GM12878 (cell line): ENCODE data around the gene RNF31. TPM values are rescaled to one million over a fixed set of nuclear protein-coding genes. Genes with fewer than 3 reads are reported as not detected.

Experiments
- ATAC-seq: fragments of 200-7000 bp; cut with Tn5 transposase; 3 replicates; pipeline ENCODE4 v1.9.1; 2020; ENCODE audit warnings: mild to moderate bottlenecking, moderate library complexity
- BruUV-seq: library from RNA; stranded (reverse); fragments of 400-500 nt; replicated peaks from 2 replicates; lab custom pipeline; 2021; lab: Mats Ljungman, UMichigan
- CTCF ChIA-PET: fragments of 300-600 bp; sonication (Branson Sonifier 250); formaldehyde crosslinking; extraction: SDS; loops from one replicate; lab custom pipeline; 2021; ENCODE audit warnings: inconsistent platforms; lab: Yijun Ruan, JAX
- POLR2A ChIA-PET: fragments of 350-600 bp; formaldehyde crosslinking; extraction: SDS; loops from one replicate; lab custom pipeline; 2021; ENCODE audit warnings: inconsistent platforms; lab: Charles Lee
- RAD21 ChIA-PET: fragments of 300-600 bp; sonication (Branson Sonifier 250); formaldehyde crosslinking; loops from one replicate; lab custom pipeline; 2023; ENCODE audit warnings: antibody characterized with exemption; ENCODE audit not compliant: unreplicated experiment; lab: Charles Lee
- SMC1A ChIA-PET: fragments of 300-600 bp; sonication (Branson Sonifier 250); formaldehyde crosslinking; loops from one replicate; lab custom pipeline; 2023; ENCODE audit not compliant: unreplicated experiment, uncharacterized antibody; lab: Charles Lee
- DNase-seq: peaks from one replicate; pipeline ENCODE4 v3.0.0-alpha.2; 2011; ENCODE audit warnings: low read depth, low spot score
- FAIRE-seq: peaks from 3 replicates; lab custom pipeline; 2011; peaks lifted over from hg19 to GRCh38; lab: Jason Lieb, UNC
- H2AFZ ChIP-seq: 2 replicates; pipeline ENCODE4 v1.6.0; 2011; ENCODE audit warnings: low read depth, low read length, control low read depth; ENCODE audit not compliant: control insufficient read depth
- H3K27ac ChIP-seq: 2 replicates; pipeline ENCODE4 v1.5.1; 2011; ENCODE audit warnings: control low read depth; ENCODE audit not compliant: control insufficient read depth, insufficient read depth
- H3K27me3 ChIP-seq, 2 experiments: replicated peaks in 1 of 2; 2 replicates each; pipeline versions ENCODE4 v1.6.0 to v1.6.1; 2011; ENCODE audit warnings: low read length in 1 of 2; ENCODE audit not compliant: control insufficient read depth in 2 of 2, insufficient read depth in 2 of 2
- H3K36me3 ChIP-seq, 2 experiments: 2 replicates each; pipeline ENCODE4 v1.5.1; 2011; ENCODE audit warnings: low read length in 1 of 2; ENCODE audit not compliant: control insufficient read depth in 2 of 2, insufficient read depth in 2 of 2
- H3K4me1 ChIP-seq: 2 replicates; pipeline ENCODE4 v1.6.1; 2011; ENCODE audit warnings: mild to moderate bottlenecking, low read length, moderate library complexity, mixed read lengths; ENCODE audit not compliant: control insufficient read depth, insufficient read depth
- H3K4me2 ChIP-seq: 2 replicates; pipeline ENCODE4 v1.6.0; 2011; ENCODE audit warnings: control low read depth; ENCODE audit not compliant: control insufficient read depth, insufficient read depth
- H3K4me3 ChIP-seq: fragments of 200-600 bp; sonication (generic); 2 replicates; pipeline ENCODE4 v1.5.1; 2016
- H3K79me2 ChIP-seq: 2 replicates; pipeline ENCODE4 v1.6.0; 2011; ENCODE audit warnings: low read length; ENCODE audit not compliant: control insufficient read depth, insufficient read depth
- H3K9ac ChIP-seq: 2 replicates; pipeline ENCODE4 v1.8.0; 2011; ENCODE audit warnings: low read length, control low read depth, mixed read lengths; ENCODE audit not compliant: control insufficient read depth, insufficient read depth
- H3K9me3 ChIP-seq: replicated peaks from 3 replicates; pipeline ENCODE4 v1.5.1; 2011; ENCODE audit warnings: mild to moderate bottlenecking, low read length; ENCODE audit not compliant: control insufficient read depth, insufficient read depth
- H4K20me1 ChIP-seq: 2 replicates; pipeline ENCODE4 v1.6.0; 2011; ENCODE audit not compliant: control insufficient read depth, insufficient read depth
- E4F1 ChIP-seq: fragments of 450-650 bp; IDR thresholded peaks from 2 replicates; pipeline ENCODE4 v1.6.1; 2018; ENCODE audit warnings: borderline replicate concordance, mild to moderate bottlenecking; ENCODE audit not compliant: partially characterized antibody
- EED ChIP-seq: sonication (generic); IDR thresholded peaks from 2 replicates; pipeline ENCODE4 v1.6.1; 2016; ENCODE audit warnings: antibody characterized with exemption, low read depth
- JUNB ChIP-seq: IDR thresholded peaks from 2 replicates; pipeline ENCODE4 v1.6.1; 2016; ENCODE audit warnings: antibody characterized with exemption, mild to moderate bottlenecking
- NKRF ChIP-seq: fragments of 450-650 bp; conservative IDR thresholded peaks from 2 replicates; pipeline ENCODE4 v1.6.1; 2017; ENCODE audit warnings: mild to moderate bottlenecking, moderate library complexity
- PRDM15 ChIP-seq: fragments of 450-650 bp; formaldehyde crosslinking; IDR thresholded peaks from 2 replicates; pipeline ENCODE4 v1.4.0; 2020; ENCODE audit warnings: mild to moderate bottlenecking, moderate library complexity
- SREBF1 ChIP-seq: IDR thresholded peaks from 2 replicates; pipeline ENCODE4 v1.6.1; 2012; ENCODE audit warnings: mild to moderate bottlenecking, low read length
- WGBS: methylation state at CpG from one replicate; pipeline ENCODE4 v1.1.6; 2016; ENCODE audit warnings: low lambda C conversion rate; ENCODE audit not compliant: insufficient replicate concordance, insufficient coverage; ENCODE audit errors: missing lambda C conversion rate; 5-methylcytosine and 5-hydroxymethylcytosine counted together
- in situ Hi-C: fragments of 300-500 bp; cut with MboI; formaldehyde crosslinking; loops from 9 replicates; pipeline ENCODE4 v1.14.3; 2018; ENCODE audit warnings: mixed read lengths
- intact Hi-C: fragments of 100-400 bp; cut with micrococcal nuclease; formaldehyde crosslinking; loops from one replicate; pipeline ENCODE4 v1.14.2; 2022; ENCODE audit not compliant: unreplicated experiment
- polyA plus RNA-seq, 11 experiments: library from polyadenylated mRNA; depleted of rRNA in 4 of 11; unstranded in 6 of 11; stranded (reverse) in 5 of 11; fragments of >200 nt; fragmentation: Nextera tagmentation in 4 of 11; fragmentation: Illumina TruSeq in 1 of 11; extraction: Ambion mirVana in 4 of 11; extraction: Trizol in 1 of 11; gene quantifications; 1 replicate in 1 of 11; 2 replicates in 10 of 11; pipeline versions ENCODE4 v1.2.1 to v1.2.3, GENCODE V29; 2011 to 2016; ENCODE audit warnings: inconsistent platforms in 2 of 11, missing spikeins in 2 of 11, low read depth in 1 of 11
- total RNA-seq, 4 experiments: library from RNA; depleted of rRNA in 3 of 4; stranded (reverse); fragments of >200 nt in 3 of 4; fragmentation: Illumina TruSeq in 1 of 4; extraction: Trizol in 1 of 4; gene quantifications; 2 replicates each; pipeline versions ENCODE4 v1.2.1 to v1.2.3, GENCODE V29; 2013 to 2021

Gene RNF31
- total and polyA plus RNA-seq, 10 of the 15 experiments (the other 5 are each of a cell fraction or from before 2014, with no cell fraction given) = 8.5 to 92.7 (median 52.0) TPM

GRCh38 chr14:24150567-24150966, 3.3 kb downstream of the RNF31 start:
- H2AFZ ChIP-seq = no peak overlapping the region
- no TSS peak for BruUV-seq
- in situ Hi-C loops = no loop called here

More at GRCh38 chr14:24150567-24150966, 3.3 kb downstream of the RNF31 start:
- Histone ChIP-seq H3K36me3 (peaks cover 24 to 28% of the 10 kb centered on the region in 2 experiments), H3K4me2 (no peak overlapping the region), H3K4me1 (no peaks in the 10 kb centered on the region), H3K4me3 (no peak overlapping the region), H4K20me1 (no peaks in the 10 kb centered on the region), H3K79me2 (peaks cover 38% of the 10 kb centered on the region), H3K9ac (no peak overlapping the region), H3K27ac (no peak overlapping the region), H3K9me3 (no peaks in the 10 kb centered on the region; the same call in 2 of the 3 replicates), H3K27me3 (no peaks in the 10 kb centered on the region)
- ChIA-PET SMC1A (interaction anchor here (2.4 to 3.6 kb wide), 2 partner anchors 11 to 35 kb away, joined by 7 to 22 read pairs; partner anchors contain the start of genes DCAF11, IRF9 and NRL), POLR2A (interaction anchor here (0.5 to 5.8 kb wide), 8 partner anchors 9 to 72 kb away, joined by 3 to 84 read pairs (median 3); partner anchors contain the start of genes DCAF11, EMC9, IRF9 and NRL), CTCF (interaction anchor here (1.1 to 8.2 kb wide), 3 partner anchors 10 to 42 kb away, joined by 3 to 63 read pairs (median 6); partner anchors contain the start of gene IRF9), RAD21 (interaction anchor here (1.4 kb wide), 1 partner anchor 11 kb away, joined by 3 read pairs; the partner anchor contains the start of gene IRF9)
- DNase-seq (no peak), ATAC-seq (no peak), FAIRE-seq (no peak)
- WGBS = 83% methylated on average over 9 of the region's 9 CpGs
- intact Hi-C loops = no loop called here
- TF ChIP-seq SREBF1 = no peak
- TF ChIP-seq PRDM15 (CRISPR knock-in tag) = no peak
- no peak for TF ChIP-seq NKRF
- TF ChIP-seq JUNB = no peak
- no peak for TF ChIP-seq EED
- no peak for TF ChIP-seq E4F1
